HCT116 (cell line): ENCODE data around the gene AFP. TPM values are rescaled to one million over a fixed set of nuclear protein-coding genes. Genes with fewer than 3 reads are reported as not detected.

Experiments
- ATAC-seq: fragments of 200-7000 bp; cut with Tn5 transposase; 2 replicates; pipeline ENCODE4 v1.9.1; 2020; ENCODE audit warnings: mild to moderate bottlenecking, moderate library complexity
- BruUV-seq: library from RNA; stranded (reverse); fragments of 400-500 nt; replicated peaks from 2 replicates; lab custom pipeline; 2021; lab: Mats Ljungman, UMichigan
- CTCF ChIA-PET: fragments of 300-600 bp; sonication (Branson Sonifier 250); formaldehyde crosslinking; loops from one replicate; lab custom pipeline; 2021; ENCODE audit warnings: antibody characterized with exemption; lab: Charles Lee
- POLR2A ChIA-PET: fragments of 300-600, 350-600 bp; sonication (Branson Sonifier 250); formaldehyde crosslinking; loops from one replicate; lab custom pipeline; 2021; ENCODE audit warnings: antibody characterized with exemption; lab: Charles Lee
- RAD21 ChIA-PET, 2 experiments: fragments of 300-600 bp; sonication (Branson Sonifier 250); formaldehyde crosslinking; loops; one replicate each; lab custom pipeline; 2023; ENCODE audit warnings: low total read pairs in 2 of 2; ENCODE audit not compliant: uncharacterized antibody in 2 of 2, unreplicated experiment in 2 of 2, low non-redundant PET in 1 of 2; lab: Charles Lee
- DNase-seq: peaks from one replicate; pipeline ENCODE4 v3.0.0-alpha.2; 2010; ENCODE audit warnings: low read depth, low spot score
- H2AFZ ChIP-seq: fragments of 200-600 bp; shearing (Covaris generic), sonication (generic); 2 replicates; pipeline ENCODE4 v1.6.1; 2017; ENCODE audit warnings: low read depth, mixed run types, mixed read lengths, antibody characterized with exemption, low read length; ENCODE audit not compliant: poor library complexity, severe bottlenecking
- H3K27ac ChIP-seq: 2 replicates; pipeline ENCODE4 v1.5.1; 2012; ENCODE audit warnings: low read depth, low read length
- H3K27me3 ChIP-seq: fragments of 200-600 bp; sonication (generic); 2 replicates; pipeline ENCODE4 v1.6.1; 2016; ENCODE audit warnings: mixed run types, low read length, mixed read lengths; ENCODE audit not compliant: insufficient read depth
- H3K36me3 ChIP-seq, 2 experiments: fragments of 200-500 bp in 1 of 2; fragments of 200-600 bp in 1 of 2; sonication (Bioruptor generic) in 1 of 2; sonication (generic) in 1 of 2; 2 replicates each; pipeline versions ENCODE4 v1.5.1 to v1.6.1; 2014 to 2016; ENCODE audit warnings: low read length in 2 of 2, inconsistent platforms in 1 of 2, mixed read lengths in 1 of 2, mixed run types in 1 of 2; ENCODE audit not compliant: insufficient read depth in 2 of 2, control insufficient read depth in 1 of 2
- H3K4me1 ChIP-seq, 2 experiments: fragments of 200-600 bp in 1 of 2; sonication (generic) in 1 of 2; 2 replicates each; pipeline versions ENCODE4 v1.5.1 to v1.6.1; 2012 to 2017; ENCODE audit warnings: low read length in 2 of 2, inconsistent platforms in 1 of 2, mild to moderate bottlenecking in 1 of 2, mixed read lengths in 1 of 2, mixed run types in 1 of 2, moderate library complexity in 1 of 2; ENCODE audit not compliant: insufficient read depth in 2 of 2, control insufficient read depth in 1 of 2
- H3K4me2 ChIP-seq: fragments of 200-600 bp; sonication (generic); 2 replicates; pipeline ENCODE4 v1.6.1; 2017; ENCODE audit warnings: mixed run types, low read length, mixed read lengths
- H3K4me3 ChIP-seq, 2 experiments: fragments of 200-600 bp in 1 of 2; sonication (generic) in 1 of 2; replicated peaks in 1 of 2; 2 replicates each; pipeline ENCODE4 v1.5.1; 2011 to 2016; ENCODE audit warnings: low read length in 2 of 2, control low read depth in 1 of 2, low read depth in 1 of 2, mild to moderate bottlenecking in 1 of 2, mixed read lengths in 1 of 2, mixed run types in 1 of 2
- H3K79me2 ChIP-seq: fragments of 200-600 bp; sonication (generic); 2 replicates; pipeline ENCODE4 v1.6.1; 2017; ENCODE audit warnings: mild to moderate bottlenecking, mixed run types, low read length, moderate library complexity, mixed read lengths; ENCODE audit not compliant: insufficient read depth
- H3K9ac ChIP-seq: fragments of 200-600 bp; sonication (generic); 2 replicates; pipeline ENCODE4 v1.6.1; 2016; ENCODE audit warnings: low read length, mixed read lengths
- H3K9me2 ChIP-seq: fragments of 200-600 bp; sonication (generic), shearing (Covaris generic); 2 replicates; pipeline ENCODE4 v1.6.1; 2017; ENCODE audit warnings: mixed run types, mild to moderate bottlenecking, moderate library complexity; ENCODE audit not compliant: insufficient read depth
- H3K9me3 ChIP-seq, 2 experiments: fragments of 200-500 bp in 1 of 2; fragments of 200-600 bp in 1 of 2; sonication (Bioruptor generic) in 1 of 2; sonication (generic) in 1 of 2; 2 replicates each; pipeline ENCODE4 v1.6.1; 2014 to 2017; ENCODE audit warnings: low read length in 2 of 2, mixed read lengths in 2 of 2, inconsistent platforms in 1 of 2, low read depth in 1 of 2, mild to moderate bottlenecking in 1 of 2, mixed run types in 1 of 2, moderate library complexity in 1 of 2; ENCODE audit not compliant: control insufficient read depth in 1 of 2, insufficient read depth in 1 of 2
- H4K20me1 ChIP-seq: fragments of 200-600 bp; sonication (generic), shearing (Covaris generic); 2 replicates; pipeline ENCODE4 v1.6.1; 2017; ENCODE audit warnings: mixed run types, mild to moderate bottlenecking, moderate library complexity; ENCODE audit not compliant: insufficient read depth
- CBX3 ChIP-seq: IDR thresholded peaks from 2 replicates; pipeline ENCODE4 v1.6.1; 2012; ENCODE audit warnings: low read depth
- EZH2phosphoT487 ChIP-seq: fragments of 200-600 bp; IDR thresholded peaks from 2 replicates; pipeline ENCODE4 v1.6.1; 2018; ENCODE audit warnings: antibody characterized with exemption, borderline replicate concordance
- POLR2AphosphoS5 ChIP-seq: IDR thresholded peaks from 2 replicates; pipeline ENCODE4 v1.6.1; 2011; ENCODE audit warnings: mild to moderate bottlenecking, low read depth, low read length, moderate library complexity
- SP1 ChIP-seq: IDR thresholded peaks from 2 replicates; pipeline ENCODE4 v1.6.1; 2012; ENCODE audit warnings: low read depth
- SRF ChIP-seq: IDR thresholded peaks from 2 replicates; pipeline ENCODE4 v1.6.1; 2012; ENCODE audit warnings: low read depth
- YY1 ChIP-seq: IDR thresholded peaks from 2 replicates; pipeline ENCODE4 v1.6.1; 2011; ENCODE audit warnings: low read length, low read depth, moderate library complexity, mild to moderate bottlenecking; ENCODE audit not compliant: insufficient replicate concordance; ENCODE audit errors: extremely low read depth
- ZNF274 ChIP-seq: fragments of 200-500 bp; sonication (Bioruptor generic); IDR thresholded peaks from 2 replicates; pipeline ENCODE4 v1.6.1; 2014; ENCODE audit warnings: mild to moderate bottlenecking, low read depth, low read length, inconsistent platforms
- intact Hi-C: fragments of 100-400 bp; cut with micrococcal nuclease; formaldehyde crosslinking; loops from 2 replicates; pipeline ENCODE4 v1.10.0; 2022
- total RNA-seq: library from RNA; stranded (reverse); gene quantifications from one replicate; pipeline ENCODE4 v1.2.1, GENCODE V29; 2021; ENCODE audit not compliant: unreplicated experiment
- TF ChIP-seq, protein P1 (sequence below): IDR thresholded peaks from 2 replicates; pipeline ENCODE4 v1.6.1; 2012; ENCODE audit warnings: low read depth
- TF ChIP-seq, protein P2 (sequence below): IDR thresholded peaks from 2 replicates; pipeline ENCODE4 v1.6.1; 2011; ENCODE audit warnings: mild to moderate bottlenecking, low read length, moderate library complexity; ENCODE audit not compliant: insufficient replicate concordance; ENCODE audit errors: extremely low read depth

The AFP gene
- total RNA-seq, 1 experiment from 2014 or later, result 1.6 TPM

DNA sequence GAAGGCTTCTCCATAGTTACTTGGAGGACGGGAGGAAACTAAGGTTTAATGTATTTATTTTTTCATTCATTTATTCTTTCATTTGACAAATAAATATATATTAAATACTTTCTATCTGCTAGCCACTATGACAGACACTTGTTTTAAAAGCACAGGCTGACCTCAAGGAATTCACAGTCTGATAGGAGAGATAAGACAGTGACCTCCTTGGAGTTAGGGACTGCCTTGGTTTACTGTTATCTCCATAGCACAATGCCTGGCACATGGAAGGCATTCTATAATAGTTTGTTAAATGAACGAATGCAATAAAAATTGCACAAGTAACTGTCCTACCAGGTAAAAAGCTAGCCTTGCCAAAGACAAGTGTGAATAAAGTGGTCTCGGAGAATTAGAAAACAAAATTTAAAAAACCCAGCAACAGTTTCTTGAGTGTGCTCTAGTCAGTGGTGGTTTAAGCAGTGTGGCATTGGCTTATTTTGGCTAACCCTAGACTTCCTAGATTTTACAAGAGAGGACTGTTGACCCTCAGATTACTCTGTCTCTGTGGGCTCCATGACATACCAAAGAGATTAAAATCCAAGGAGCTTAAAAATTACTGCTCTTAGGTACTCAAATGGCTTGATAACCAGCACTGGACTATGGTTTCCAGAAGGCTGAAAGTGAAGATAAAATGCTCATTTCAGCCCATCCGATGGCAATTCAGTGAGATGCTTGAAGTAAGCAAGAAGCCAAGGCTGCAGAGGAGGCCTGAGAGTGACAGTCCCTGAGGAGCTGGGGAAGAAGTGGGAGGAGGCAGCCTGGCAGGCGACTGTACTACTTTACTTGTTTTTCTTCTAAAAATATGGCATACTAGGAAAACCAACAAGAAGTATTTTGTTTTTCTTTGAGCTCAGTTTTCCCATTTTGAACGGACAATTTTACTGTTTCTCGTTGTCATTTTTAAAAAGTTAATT lies 9.6 kb downstream of the AFP start:
- BruUV-seq, result no TSS peak
- ChIA-PET RAD21 (interaction anchor here (0.6 to 1.2 kb wide), 3 partner anchors 104 to 116 kb away, joined by 3 to 6 read pairs (median 3); no protein-coding TSS in a partner anchor), POLR2A (interaction anchor here (1.1 kb wide), 1 partner anchor 187 kb away, joined by 4 read pairs; the partner anchor contains the start of gene ANKRD17), CTCF (interaction anchor here (0.6 to 4.8 kb wide), 19 partner anchors 8 to 407 kb away, joined by 3 to 62 read pairs (median 5); partner anchors contain the start of gene ANKRD17)
- TF ChIP-seq SRF, result no peak
- TF ChIP-seq CBX3, result no peak
- TF ChIP-seq, protein P1, sequence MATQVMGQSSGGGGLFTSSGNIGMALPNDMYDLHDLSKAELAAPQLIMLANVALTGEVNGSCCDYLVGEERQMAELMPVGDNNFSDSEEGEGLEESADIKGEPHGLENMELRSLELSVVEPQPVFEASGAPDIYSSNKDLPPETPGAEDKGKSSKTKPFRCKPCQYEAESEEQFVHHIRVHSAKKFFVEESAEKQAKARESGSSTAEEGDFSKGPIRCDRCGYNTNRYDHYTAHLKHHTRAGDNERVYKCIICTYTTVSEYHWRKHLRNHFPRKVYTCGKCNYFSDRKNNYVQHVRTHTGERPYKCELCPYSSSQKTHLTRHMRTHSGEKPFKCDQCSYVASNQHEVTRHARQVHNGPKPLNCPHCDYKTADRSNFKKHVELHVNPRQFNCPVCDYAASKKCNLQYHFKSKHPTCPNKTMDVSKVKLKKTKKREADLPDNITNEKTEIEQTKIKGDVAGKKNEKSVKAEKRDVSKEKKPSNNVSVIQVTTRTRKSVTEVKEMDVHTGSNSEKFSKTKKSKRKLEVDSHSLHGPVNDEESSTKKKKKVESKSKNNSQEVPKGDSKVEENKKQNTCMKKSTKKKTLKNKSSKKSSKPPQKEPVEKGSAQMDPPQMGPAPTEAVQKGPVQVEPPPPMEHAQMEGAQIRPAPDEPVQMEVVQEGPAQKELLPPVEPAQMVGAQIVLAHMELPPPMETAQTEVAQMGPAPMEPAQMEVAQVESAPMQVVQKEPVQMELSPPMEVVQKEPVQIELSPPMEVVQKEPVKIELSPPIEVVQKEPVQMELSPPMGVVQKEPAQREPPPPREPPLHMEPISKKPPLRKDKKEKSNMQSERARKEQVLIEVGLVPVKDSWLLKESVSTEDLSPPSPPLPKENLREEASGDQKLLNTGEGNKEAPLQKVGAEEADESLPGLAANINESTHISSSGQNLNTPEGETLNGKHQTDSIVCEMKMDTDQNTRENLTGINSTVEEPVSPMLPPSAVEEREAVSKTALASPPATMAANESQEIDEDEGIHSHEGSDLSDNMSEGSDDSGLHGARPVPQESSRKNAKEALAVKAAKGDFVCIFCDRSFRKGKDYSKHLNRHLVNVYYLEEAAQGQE, result no peak
- TF ChIP-seq, protein P2, sequence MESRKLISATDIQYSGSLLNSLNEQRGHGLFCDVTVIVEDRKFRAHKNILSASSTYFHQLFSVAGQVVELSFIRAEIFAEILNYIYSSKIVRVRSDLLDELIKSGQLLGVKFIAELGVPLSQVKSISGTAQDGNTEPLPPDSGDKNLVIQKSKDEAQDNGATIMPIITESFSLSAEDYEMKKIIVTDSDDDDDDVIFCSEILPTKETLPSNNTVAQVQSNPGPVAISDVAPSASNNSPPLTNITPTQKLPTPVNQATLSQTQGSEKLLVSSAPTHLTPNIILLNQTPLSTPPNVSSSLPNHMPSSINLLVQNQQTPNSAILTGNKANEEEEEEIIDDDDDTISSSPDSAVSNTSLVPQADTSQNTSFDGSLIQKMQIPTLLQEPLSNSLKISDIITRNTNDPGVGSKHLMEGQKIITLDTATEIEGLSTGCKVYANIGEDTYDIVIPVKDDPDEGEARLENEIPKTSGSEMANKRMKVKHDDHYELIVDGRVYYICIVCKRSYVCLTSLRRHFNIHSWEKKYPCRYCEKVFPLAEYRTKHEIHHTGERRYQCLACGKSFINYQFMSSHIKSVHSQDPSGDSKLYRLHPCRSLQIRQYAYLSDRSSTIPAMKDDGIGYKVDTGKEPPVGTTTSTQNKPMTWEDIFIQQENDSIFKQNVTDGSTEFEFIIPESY, result no peak
- no peak for TF ChIP-seq ZNF274
- no peak for TF ChIP-seq EZH2phosphoT487
- TF ChIP-seq YY1, result no peak
- no peak for TF ChIP-seq POLR2AphosphoS5
- no peak for TF ChIP-seq SP1
- intact Hi-C loops, result loop anchor here (1.0 to 10.0 kb wide), 2 partner anchors 105 to 131 kb away; no protein-coding TSS in a partner anchor
- no peaks in the 10 kb centered on the region for H3K27me3 ChIP-seq
- DNase-seq (no peak), ATAC-seq (no peak)
- no peak overlapping the region for H3K4me3 ChIP-seq
- no peaks in the 10 kb centered on the region for H3K9me2 ChIP-seq
- no peaks in the 10 kb centered on the region for H3K9me3 ChIP-seq
- H3K4me1 ChIP-seq, result no peaks in the 10 kb centered on the region
- no peaks in the 10 kb centered on the region for H3K79me2 ChIP-seq
- no peak overlapping the region for H3K27ac ChIP-seq
- H3K4me2 ChIP-seq, result no peak overlapping the region
- no peak overlapping the region for H3K9ac ChIP-seq
- H3K36me3 ChIP-seq, result no peaks in the 10 kb centered on the region
- H4K20me1 ChIP-seq, result no peaks in the 10 kb centered on the region
- no peak overlapping the region for H2AFZ ChIP-seq
